ENCODE results near the gene MDM1. TPM values are rescaled to one million over a fixed set of nuclear protein-coding genes. Genes with fewer than 3 reads are reported as not detected.

The MDM1 gene
- polyA plus RNA-seq, 1 experiment = 13.5 TPM

DNA sequence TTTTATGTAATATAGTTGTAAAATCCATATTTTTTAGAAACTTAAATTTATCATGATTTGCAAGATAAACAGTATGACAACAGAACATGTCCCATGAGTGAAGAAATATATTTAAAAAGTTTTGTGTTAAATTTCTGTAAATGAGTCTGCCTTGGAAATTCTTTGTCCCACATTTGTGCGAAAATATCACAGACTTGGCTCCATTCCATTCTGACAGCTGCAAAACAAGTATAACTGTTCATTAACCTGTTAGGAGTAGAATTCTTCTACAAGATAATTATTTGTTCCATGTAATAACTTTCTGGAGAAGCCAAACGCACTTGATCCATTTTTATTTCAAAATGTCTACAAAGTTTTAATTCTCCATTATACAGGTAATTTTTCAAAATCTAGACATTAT, 37.9 kb downstream of the MDM1 start:
- TF ChIP-seq, protein P1, sequence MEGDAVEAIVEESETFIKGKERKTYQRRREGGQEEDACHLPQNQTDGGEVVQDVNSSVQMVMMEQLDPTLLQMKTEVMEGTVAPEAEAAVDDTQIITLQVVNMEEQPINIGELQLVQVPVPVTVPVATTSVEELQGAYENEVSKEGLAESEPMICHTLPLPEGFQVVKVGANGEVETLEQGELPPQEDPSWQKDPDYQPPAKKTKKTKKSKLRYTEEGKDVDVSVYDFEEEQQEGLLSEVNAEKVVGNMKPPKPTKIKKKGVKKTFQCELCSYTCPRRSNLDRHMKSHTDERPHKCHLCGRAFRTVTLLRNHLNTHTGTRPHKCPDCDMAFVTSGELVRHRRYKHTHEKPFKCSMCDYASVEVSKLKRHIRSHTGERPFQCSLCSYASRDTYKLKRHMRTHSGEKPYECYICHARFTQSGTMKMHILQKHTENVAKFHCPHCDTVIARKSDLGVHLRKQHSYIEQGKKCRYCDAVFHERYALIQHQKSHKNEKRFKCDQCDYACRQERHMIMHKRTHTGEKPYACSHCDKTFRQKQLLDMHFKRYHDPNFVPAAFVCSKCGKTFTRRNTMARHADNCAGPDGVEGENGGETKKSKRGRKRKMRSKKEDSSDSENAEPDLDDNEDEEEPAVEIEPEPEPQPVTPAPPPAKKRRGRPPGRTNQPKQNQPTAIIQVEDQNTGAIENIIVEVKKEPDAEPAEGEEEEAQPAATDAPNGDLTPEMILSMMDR (IDR thresholded peaks at IDR 0.05; ENCODE audit: low read depth, low read length) = no peak
- no peak overlapping the region for H3K4me3 ChIP-seq (ENCODE audit: low read depth, low read length)
- CTCF ChIA-PET = no interaction called here
- no peaks in the 10 kb centered on the region for H3K27me3 ChIP-seq (ENCODE audit: control insufficient read depth, insufficient read depth, low read length)
- DNase-seq (ENCODE audit: low read depth, low spot score) = no peak
- POLR2A ChIA-PET = no interaction called here
- no peaks in the 10 kb centered on the region for H3K9me3 ChIP-seq (ENCODE audit: control insufficient read depth, insufficient read depth, low read length)
- no peak overlapping the region for H3K27ac ChIP-seq (ENCODE audit: low read depth, low read length)

DNA sequence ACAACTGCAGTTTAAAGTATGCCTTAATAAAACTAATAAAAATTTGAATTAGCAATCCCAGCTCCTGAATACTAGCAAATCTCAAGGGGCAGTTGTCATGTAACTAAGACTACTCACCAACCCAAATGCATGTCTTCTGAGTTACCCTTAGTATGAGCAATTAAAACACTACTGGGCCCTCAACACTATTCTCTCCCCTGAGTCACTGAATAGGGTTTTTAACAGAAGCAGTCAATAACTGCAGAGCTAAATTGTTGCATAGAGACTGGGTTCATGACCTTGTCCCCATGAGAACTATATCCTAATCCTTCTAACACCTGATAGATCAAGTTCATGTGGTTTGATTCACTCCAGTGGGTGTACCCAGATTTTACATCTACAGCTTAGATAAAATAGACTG, 38.8 kb downstream of the MDM1 start:
- no peak for DNase-seq (ENCODE audit: low read depth, low spot score)
- Histone ChIP-seq H3K27me3 (ENCODE audit: control insufficient read depth, insufficient read depth, low read length) (no peaks in the 10 kb centered on the region), H3K9me3 (ENCODE audit: control insufficient read depth, insufficient read depth, low read length) (no peaks in the 10 kb centered on the region), H3K4me3 (ENCODE audit: low read depth, low read length) (no peak overlapping the region), H3K27ac (ENCODE audit: low read depth, low read length) (no peak overlapping the region)
- ChIA-PET POLR2A (no interaction called here), CTCF (interaction anchor here (1.0 kb wide), 1 partner anchor 23 kb away, joined by 3 read pairs; no protein-coding TSS in a partner anchor)
- TF ChIP-seq, protein P1 (IDR thresholded peaks at IDR 0.05; ENCODE audit: low read depth, low read length) = no peak

DNA sequence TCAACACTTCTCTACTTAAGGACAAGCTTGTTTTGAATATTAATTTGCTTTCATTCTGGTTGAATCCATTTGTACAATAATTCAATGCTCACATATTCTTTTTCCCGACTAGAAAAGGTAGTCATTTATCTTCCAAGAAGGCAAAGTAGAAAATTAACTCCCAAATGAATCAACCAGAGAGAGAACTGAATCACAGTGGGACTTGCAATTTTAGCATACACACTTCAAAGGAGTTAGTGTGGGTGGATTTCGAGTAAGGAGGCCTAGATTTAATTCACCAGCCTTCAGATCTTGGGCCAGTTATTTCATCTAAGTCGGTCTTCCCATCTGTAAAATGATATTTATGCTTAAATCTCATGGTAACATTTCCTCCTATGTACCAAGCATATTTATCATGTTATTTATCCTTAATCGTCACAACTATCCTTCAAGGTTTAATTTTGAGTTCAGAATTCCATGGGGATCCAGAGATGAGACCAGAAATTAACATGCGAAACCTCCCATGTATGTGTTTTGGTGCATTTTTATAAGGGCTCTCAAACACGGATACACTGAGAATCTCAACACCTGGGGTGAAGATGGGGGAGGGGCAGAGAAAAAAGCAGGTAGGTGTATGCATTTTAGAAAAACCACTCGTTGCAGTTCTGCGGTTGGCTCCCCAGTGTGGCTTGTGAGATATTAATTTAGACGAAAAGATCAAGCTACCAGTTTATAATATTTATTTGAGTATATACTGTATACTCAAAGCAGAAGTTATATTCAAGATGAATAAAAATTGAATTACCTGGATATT, 39.8 kb downstream of the MDM1 start:
- no peak for DNase-seq (ENCODE audit: low read depth, low spot score)
- Histone ChIP-seq H3K9me3 (ENCODE audit: control insufficient read depth, insufficient read depth, low read length) (no peaks in the 10 kb centered on the region), H3K27me3 (ENCODE audit: control insufficient read depth, insufficient read depth, low read length) (no peaks in the 10 kb centered on the region), H3K4me3 (ENCODE audit: low read depth, low read length) (no peak overlapping the region), H3K27ac (ENCODE audit: low read depth, low read length) (no peak overlapping the region)
- ChIA-PET POLR2A (no interaction called here), CTCF (interaction anchor here (0.6 to 1.0 kb wide), 2 partner anchors 24 to 1065 kb away, joined by 3 read pairs; no protein-coding TSS in a partner anchor)
- TF ChIP-seq, protein P1 (IDR thresholded peaks at IDR 0.05; ENCODE audit: low read depth, low read length) = no peak

DNA sequence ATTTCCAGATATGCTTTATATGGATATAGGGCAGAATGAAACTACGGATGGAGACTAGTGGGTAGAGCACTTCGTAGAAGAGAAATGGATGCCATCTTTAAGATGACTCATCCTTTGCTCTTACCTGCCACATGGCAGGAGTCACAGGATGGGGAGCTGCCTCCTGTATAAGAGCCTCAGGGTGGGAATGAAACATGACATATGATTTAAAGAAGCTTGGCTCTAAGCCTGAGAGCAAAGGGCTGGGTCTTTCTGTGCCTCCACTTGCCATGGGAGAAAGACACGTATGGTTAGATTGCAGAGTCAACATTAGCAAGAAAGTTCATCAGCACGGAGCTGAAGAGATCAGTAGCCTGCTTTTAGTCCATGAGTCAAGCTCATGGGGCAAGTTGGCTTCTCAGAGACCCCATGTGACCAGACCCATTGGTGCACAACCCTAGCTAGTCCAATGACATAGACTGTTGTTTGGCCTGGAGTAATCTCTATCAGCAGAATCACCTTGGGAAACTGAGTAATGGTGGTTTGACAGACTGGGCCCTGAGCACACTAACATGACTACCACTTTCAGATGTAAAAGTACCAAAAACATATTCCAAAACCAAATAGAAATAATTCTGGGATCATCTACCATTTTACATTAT, 40.6 kb downstream of the MDM1 start:
- Histone ChIP-seq H3K4me3 (ENCODE audit: low read depth, low read length) (no peak overlapping the region), H3K27me3 (ENCODE audit: control insufficient read depth, insufficient read depth, low read length) (no peaks in the 10 kb centered on the region), H3K27ac (ENCODE audit: low read depth, low read length) (no peak overlapping the region), H3K9me3 (ENCODE audit: control insufficient read depth, insufficient read depth, low read length) (no peaks in the 10 kb centered on the region)
- ChIA-PET POLR2A (no interaction called here), CTCF (interaction anchor here (0.6 kb wide), 1 partner anchor 1064 kb away, joined by 3 read pairs; no protein-coding TSS in a partner anchor)
- no peak for DNase-seq (ENCODE audit: low read depth, low spot score)
- TF ChIP-seq, protein P1 (IDR thresholded peaks at IDR 0.05; ENCODE audit: low read depth, low read length) = no peak

DNA sequence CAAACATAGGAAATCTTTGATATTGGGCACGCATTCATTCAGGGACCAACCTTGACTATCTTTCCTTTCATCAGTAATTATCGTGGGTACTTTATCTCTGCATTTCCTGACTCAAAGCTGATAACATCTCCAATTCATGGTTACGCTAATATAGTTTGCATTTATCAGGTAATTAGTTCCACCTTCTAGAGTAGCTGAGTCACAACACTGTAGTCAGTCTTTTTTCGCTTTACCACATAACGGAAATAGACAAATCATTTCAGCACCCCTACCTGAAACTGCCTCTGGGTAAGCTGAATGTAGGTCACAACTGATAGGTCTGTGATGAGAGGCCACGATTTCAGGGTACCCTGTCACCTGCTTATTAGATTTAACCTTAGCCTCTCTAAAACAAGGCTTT, 42.0 kb downstream of the MDM1 start:
- Histone ChIP-seq H3K27ac (ENCODE audit: low read depth, low read length) (no peak overlapping the region), H3K9me3 (ENCODE audit: control insufficient read depth, insufficient read depth, low read length) (no peaks in the 10 kb centered on the region), H3K27me3 (ENCODE audit: control insufficient read depth, insufficient read depth, low read length) (no peaks in the 10 kb centered on the region), H3K4me3 (ENCODE audit: low read depth, low read length) (no peak overlapping the region)
- TF ChIP-seq, protein P1 (IDR thresholded peaks at IDR 0.05; ENCODE audit: low read depth, low read length) = no peak
- ChIA-PET CTCF (no interaction called here), POLR2A (no interaction called here)
- no peak for DNase-seq (ENCODE audit: low read depth, low spot score)
